Activated CD8-positive, alpha-beta memory T cell treated with anti-CD3 and anti-CD28 coated beads, Interleukin-2, amount 50 U/mL, for 1 hour (primary cell): ENCODE measurements around the gene MYMK.
A peak's percentile ranks its signal among the peaks of the same experiment; 100 is the strongest.

Source experiments
- DNase-seq: peaks from one replicate; pipeline ENCODE4 v3.0.0-alpha.2; 2020; ENCODE audit errors: extremely low read depth

MYMK gene

GRCh38 chr9:133535306-133535877 lies 10.6 kb upstream of the MYMK start:
- DNase-seq: no peak

GRCh38 chr9:133534346-133535291 lies 9.9 kb upstream of the MYMK start, which contains the start of gene ADAMTSL2:
Gene ADAMTSL2, plus strand, starts transcription at chr9:133534704. Its CDS starts 2,009 bp downstream, at chr9:133536713.
- peak; percentile 18 for DNase-seq

GRCh38 chr9:133533857-133534256 lies 9.1 kb upstream of the MYMK start:
- no peak for DNase-seq

GRCh38 chr9:133532937-133533668 lies 8.3 kb upstream of the MYMK start:
- peak; percentile 22 for DNase-seq

- DNase-seq: no peak
Measured at GRCh38 chr9:133531293-133531692, 6.5 kb upstream of the MYMK start.

GRCh38 chr9:133529874-133530273 lies 5.1 kb upstream of the MYMK start:
- no peak for DNase-seq

GRCh38 chr9:133529457-133529856 lies 4.7 kb upstream of the MYMK start:
- no peak for DNase-seq

- no peak for DNase-seq
Measured at GRCh38 chr9:133528876-133529241, 4.1 kb upstream of the MYMK start.

GRCh38 chr9:133528001-133528875 lies 3.5 kb upstream of the MYMK start:
- no peak for DNase-seq

GRCh38 chr9:133527444-133527920 lies 2.7 kb upstream of the MYMK start:
- DNase-seq: no peak

GRCh38 chr9:133526721-133527321 lies 2.1 kb upstream of the MYMK start:
- DNase-seq: no peak

- DNase-seq: no peak
Measured at GRCh38 chr9:133525677-133526076, 918 bp upstream of the MYMK start.

GRCh38 chr9:133524146-133524545 lies 613 bp downstream of the MYMK start:
- DNase-seq: no peak

- no peak for DNase-seq
Measured at GRCh38 chr9:133523106-133523505, 1.7 kb downstream of the MYMK start.

GRCh38 chr9:133522073-133522910 lies 2.5 kb downstream of the MYMK start:
- no peak for DNase-seq

GRCh38 chr9:133521122-133522072 lies 3.4 kb downstream of the MYMK start:
- no peak for DNase-seq

- no peak for DNase-seq
Measured at GRCh38 chr9:133520121-133520835, 4.5 kb downstream of the MYMK start.

- DNase-seq: no peak
Measured at GRCh38 chr9:133519693-133520092, 5.1 kb downstream of the MYMK start.
